Activated CD4-positive, CD25-positive, alpha-beta regulatory T cell treated with anti-CD3 and anti-CD28 coated beads, Interleukin-2, amount 50 U/mL, for 72 hours (primary cell): ENCODE results near the gene AEN.

Experiments used
- DNase-seq: peaks from one replicate; pipeline ENCODE4 v3.0.0; 2021

Gene AEN

GRCh38 chr15:88620995-88621772 lies at the start of gene AEN:
AEN (plus strand) TSS chr15:88621340; CDS start chr15:88626210, 4,870 bp downstream.
- DNase-seq: peak; percentile 95

GRCh38 chr15:88571852-88572259 lies 49.3 kb upstream of the AEN start:
- DNase-seq: no peak

GRCh38 chr15:88574077-88574476 lies 47.1 kb upstream of the AEN start:
- no peak for DNase-seq

GRCh38 chr15:88574655-88575054 lies 46.5 kb upstream of the AEN start:
- no peak for DNase-seq

- DNase-seq: no peak
Observed at GRCh38 chr15:88579322-88579721, 41.8 kb upstream of the AEN start.

- no peak for DNase-seq
Observed at GRCh38 chr15:88580532-88580931, 40.6 kb upstream of the AEN start.

GRCh38 chr15:88586401-88587162 lies 34.6 kb upstream of the AEN start:
- no peak for DNase-seq

GRCh38 chr15:88590759-88591158 lies 30.4 kb upstream of the AEN start:
- no peak for DNase-seq

- DNase-seq: no peak
Observed at GRCh38 chr15:88591384-88591783, 29.8 kb upstream of the AEN start.

- DNase-seq: no peak
Observed at GRCh38 chr15:88603885-88604284, 17.3 kb upstream of the AEN start.

- DNase-seq: no peak
Observed at GRCh38 chr15:88604381-88605188, 16.6 kb upstream of the AEN start.

GRCh38 chr15:88605189-88606069 lies 15.7 kb upstream of the AEN start:
- DNase-seq: no peak

- no peak for DNase-seq
Observed at GRCh38 chr15:88606070-88606794, 14.9 kb upstream of the AEN start.

GRCh38 chr15:88607951-88608350 lies 13.2 kb upstream of the AEN start:
- DNase-seq: no peak

GRCh38 chr15:88608607-88609181 lies 12.4 kb upstream of the AEN start:
- no peak for DNase-seq

- no peak for DNase-seq
Observed at GRCh38 chr15:88609344-88610090, 11.6 kb upstream of the AEN start.

GRCh38 chr15:88610701-88611231 lies 10.4 kb upstream of the AEN start:
- DNase-seq: no peak

- DNase-seq: no peak
Observed at GRCh38 chr15:88612186-88612796, 8.8 kb upstream of the AEN start.

GRCh38 chr15:88613074-88613944 lies 7.8 kb upstream of the AEN start:
- no peak for DNase-seq
